Measurements from ENCODE around the gene ERGIC3.
"Not testable (repeated sequence)": the region's sequence is repeated elsewhere in the genome, so short reads cannot be mapped to it uniquely, and the experiment has no call there.

The ERGIC3 gene

GRCh38 chr20:35541783-35542662, at the start of gene ERGIC3:
ERGIC3 (plus strand) TSS chr20:35542078; CDS start chr20:35542098, 20 bp downstream.
- DNase-seq (ENCODE audit: low read depth): peak; percentile 91

GRCh38 chr20:35492352-35492751, 49.5 kb upstream of the ERGIC3 start:
- no peak for DNase-seq (ENCODE audit: low read depth)

- no peak for DNase-seq (ENCODE audit: low read depth)
Observed at GRCh38 chr20:35496481-35496880, 45.4 kb upstream of the ERGIC3 start.

- no peak for DNase-seq (ENCODE audit: low read depth)
Observed at GRCh38 chr20:35497320-35497719, 44.6 kb upstream of the ERGIC3 start.

GRCh38 chr20:35497780-35498189, 44.1 kb upstream of the ERGIC3 start:
- DNase-seq (ENCODE audit: low read depth): no peak

- no peak for DNase-seq (ENCODE audit: low read depth)
Observed at GRCh38 chr20:35499271-35499670, 42.6 kb upstream of the ERGIC3 start.

- no peak for DNase-seq (ENCODE audit: low read depth)
Observed at GRCh38 chr20:35502352-35502751, 39.5 kb upstream of the ERGIC3 start.

GRCh38 chr20:35503281-35503680, 38.6 kb upstream of the ERGIC3 start:
- no peak for DNase-seq (ENCODE audit: low read depth)

GRCh38 chr20:35503841-35504561, 37.9 kb upstream of the ERGIC3 start:
- no peak for DNase-seq (ENCODE audit: low read depth)

- DNase-seq (ENCODE audit: low read depth): no peak
Observed at GRCh38 chr20:35504751-35505150, 37.1 kb upstream of the ERGIC3 start.

- DNase-seq (ENCODE audit: low read depth): no peak
Observed at GRCh38 chr20:35506179-35506578, 35.7 kb upstream of the ERGIC3 start.

- DNase-seq (ENCODE audit: low read depth): no peak
Observed at GRCh38 chr20:35506872-35507638, 34.8 kb upstream of the ERGIC3 start.

GRCh38 chr20:35508493-35509218, 33.2 kb upstream of the ERGIC3 start:
- no peak for DNase-seq (ENCODE audit: low read depth)

- no peak for DNase-seq (ENCODE audit: low read depth)
Observed at GRCh38 chr20:35510951-35511735, 30.7 kb upstream of the ERGIC3 start.

GRCh38 chr20:35511814-35512420, 30.0 kb upstream of the ERGIC3 start:
- DNase-seq (ENCODE audit: low read depth): peak; percentile 31

GRCh38 chr20:35514371-35514932, 27.4 kb upstream of the ERGIC3 start:
- no peak for DNase-seq (ENCODE audit: low read depth)

GRCh38 chr20:35515341-35515740, 26.5 kb upstream of the ERGIC3 start:
- no peak for DNase-seq (ENCODE audit: low read depth)

- DNase-seq (ENCODE audit: low read depth): peak; percentile 28
Observed at GRCh38 chr20:35515949-35516645, 25.8 kb upstream of the ERGIC3 start.

GRCh38 chr20:35517125-35517524, 24.8 kb upstream of the ERGIC3 start:
- no peak for DNase-seq (ENCODE audit: low read depth)

- not testable (repeated sequence) for DNase-seq (ENCODE audit: low read depth)
Observed at GRCh38 chr20:35517767-35518166, 24.1 kb upstream of the ERGIC3 start.

Data from fibroblast of the conjunctiva (primary cell).